Measurements from ENCODE around the gene IKZF1.

The IKZF1 gene

DNA sequence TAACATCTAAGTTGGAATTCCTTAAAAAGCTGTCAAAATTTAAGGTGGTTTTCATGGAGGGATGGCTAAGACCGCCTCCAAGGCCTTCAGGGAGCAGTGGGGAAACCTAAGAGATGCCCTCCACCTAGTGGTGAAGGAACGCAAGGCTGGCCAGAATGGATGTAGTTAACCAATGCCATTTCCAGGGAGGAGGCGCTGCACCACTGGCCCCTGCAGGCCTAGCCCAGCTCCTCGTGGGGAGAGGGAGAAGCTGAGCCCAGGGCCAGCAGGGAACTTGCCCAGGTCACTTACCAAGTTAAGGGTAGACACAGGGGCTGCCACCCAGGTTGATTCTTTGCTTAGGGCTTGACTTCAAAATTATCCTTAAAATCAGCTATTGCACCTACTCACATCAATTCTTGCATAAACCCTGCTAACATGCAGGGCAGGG lies 113.6 kb downstream of the IKZF1 start:
- DNase-seq = peak; percentile 82

DNA sequence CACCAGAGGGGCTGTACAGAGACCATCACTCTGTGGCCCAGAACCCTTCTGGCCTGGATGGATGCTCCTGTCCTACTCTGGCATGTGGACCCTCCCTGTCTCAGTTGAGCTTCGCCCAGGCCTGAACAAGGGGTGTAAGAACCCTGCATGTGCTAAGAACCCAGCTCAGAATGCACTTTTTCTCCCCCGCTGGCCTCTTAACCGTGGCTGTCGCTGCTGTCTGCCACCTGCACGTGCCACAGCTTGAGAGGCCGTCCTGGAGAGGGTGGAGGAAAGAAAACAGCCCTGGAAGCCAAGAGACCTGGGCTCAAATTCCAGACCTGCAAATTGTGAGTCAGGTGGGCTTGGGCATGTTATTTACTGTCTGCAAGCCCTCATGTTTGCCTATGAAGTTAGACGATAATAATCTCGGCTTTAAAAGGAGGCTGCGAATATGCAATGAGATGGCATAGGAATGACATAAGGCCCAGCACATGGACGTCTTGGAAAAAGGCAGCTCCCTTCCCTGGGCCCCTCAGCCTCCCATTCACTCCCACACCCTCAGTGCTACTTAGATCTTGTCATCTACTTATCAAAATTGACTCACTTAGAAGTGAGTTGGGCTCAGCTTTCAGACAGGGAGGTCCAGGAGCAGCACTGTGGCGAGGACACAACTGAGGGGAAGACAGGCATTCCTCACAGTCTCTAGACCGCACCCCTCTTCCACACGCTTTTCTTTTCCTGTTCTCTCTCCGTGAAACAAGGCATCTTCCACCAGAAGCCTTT lies 114.2 kb downstream of the IKZF1 start:
- DNase-seq = no peak

DNA sequence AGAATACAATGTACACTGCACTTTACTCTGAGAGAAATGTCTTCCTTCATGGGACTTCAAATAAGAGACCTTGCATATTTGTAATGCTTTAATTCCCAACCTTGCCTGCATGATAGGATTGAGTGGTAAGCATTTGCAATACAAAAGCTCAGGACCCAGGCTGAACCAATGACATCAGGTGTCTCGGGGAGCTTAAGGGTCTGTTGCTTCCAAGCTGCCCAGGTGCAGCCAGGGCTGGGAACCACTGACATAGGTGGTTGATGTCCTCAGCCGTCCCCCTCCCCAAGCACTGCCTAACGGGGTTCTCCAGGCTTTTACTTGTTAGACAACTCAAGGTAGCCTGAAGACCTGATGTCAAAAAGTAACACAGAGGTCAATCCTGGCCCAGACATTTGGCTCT lies 116.5 kb downstream of the IKZF1 start:
- no peak for DNase-seq

DNA sequence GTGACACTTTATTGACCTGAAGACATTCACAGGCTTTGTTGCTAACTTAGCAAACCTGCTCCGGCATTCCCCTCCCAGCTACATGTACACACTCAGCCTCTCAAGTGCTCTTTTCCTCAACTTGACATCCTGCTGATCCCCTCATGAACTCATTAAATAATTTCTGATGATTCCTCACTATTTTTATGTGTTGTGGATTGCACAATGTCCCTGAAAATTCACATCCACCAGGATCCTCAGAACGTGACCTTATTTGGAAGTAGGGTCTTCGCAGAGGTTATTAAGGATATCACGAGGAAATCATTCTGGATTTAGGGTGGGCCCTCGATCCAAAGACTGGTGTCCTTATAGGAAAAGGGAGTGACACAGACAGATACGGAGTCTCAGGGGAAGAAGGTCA lies 118.3 kb downstream of the IKZF1 start:
- no peak for DNase-seq

DNA sequence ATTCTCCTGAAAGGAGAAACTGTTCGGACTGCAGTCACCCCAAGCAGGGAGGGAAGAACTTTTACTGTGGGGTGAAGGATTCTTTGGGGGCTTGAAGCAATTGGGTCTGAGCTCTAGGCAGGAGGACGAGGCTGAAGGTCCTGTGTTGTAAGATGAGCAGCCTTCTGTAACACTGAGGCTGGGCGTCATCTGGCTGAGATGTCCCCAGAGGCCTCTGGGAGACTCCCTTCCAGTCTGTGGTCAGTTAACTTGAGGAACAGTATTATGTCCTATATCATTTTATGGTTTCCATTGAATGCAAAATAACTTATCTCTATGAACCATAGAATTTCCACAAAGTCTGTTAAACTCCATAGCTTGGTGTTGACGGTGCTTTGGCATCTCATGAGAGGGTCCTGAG lies 119.3 kb downstream of the IKZF1 start:
- DNase-seq = no peak

DNA sequence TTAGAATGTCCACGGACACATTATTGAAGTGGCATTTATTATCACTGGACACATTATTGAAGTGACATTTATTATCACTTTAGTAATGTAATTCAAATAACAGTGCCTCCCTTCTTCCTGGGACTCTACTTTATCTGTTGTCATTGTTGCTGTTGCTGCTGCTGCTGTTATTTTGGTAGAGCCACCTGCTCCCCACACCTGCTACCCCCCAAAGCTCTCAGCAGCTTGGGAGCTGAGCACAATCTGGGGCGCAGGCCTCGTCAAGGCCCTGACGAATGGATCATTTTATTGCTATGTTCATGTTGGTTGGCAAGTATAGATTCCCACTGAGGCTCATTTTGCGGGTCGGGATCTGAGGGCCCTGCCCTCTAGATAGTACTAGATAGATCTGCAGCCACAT lies 120.8 kb downstream of the IKZF1 start:
- no peak for DNase-seq

DNA sequence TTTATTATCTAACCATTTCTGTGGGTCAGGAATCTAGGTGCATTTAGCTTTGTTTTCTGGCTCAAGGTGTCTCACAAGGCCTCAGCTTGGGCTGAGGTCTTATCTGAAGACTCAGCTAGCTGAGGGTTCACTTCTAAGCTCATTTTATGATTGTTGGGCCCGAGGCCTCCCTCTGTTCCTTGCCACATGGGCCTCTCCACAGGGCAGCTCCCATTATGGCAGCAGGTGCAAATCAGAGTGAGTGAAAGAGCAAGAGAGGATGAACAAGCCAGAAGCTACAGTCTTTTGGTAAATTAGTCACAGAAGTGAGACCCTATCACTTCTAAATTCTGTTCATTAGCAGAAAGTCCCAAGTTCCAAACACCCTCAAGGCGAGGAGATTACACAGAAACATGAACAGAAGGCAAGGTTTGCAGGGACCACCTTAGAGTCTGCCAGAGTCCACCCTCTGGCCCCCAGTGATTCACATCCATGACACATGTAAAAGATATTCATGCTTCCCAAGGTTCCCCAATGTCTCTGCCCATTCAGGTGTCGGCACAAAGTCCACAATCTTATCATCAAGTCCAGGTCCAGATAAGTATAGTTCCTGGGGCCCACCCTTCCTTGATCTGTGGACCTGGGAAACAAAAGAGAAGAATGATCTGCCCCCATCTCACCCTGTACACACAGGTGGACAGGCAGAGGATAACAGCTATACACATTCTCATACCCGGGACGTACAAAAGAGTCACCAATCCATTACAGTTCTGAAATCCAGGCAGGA lies 121.9 kb downstream of the IKZF1 start:
- no peak for DNase-seq

DNA sequence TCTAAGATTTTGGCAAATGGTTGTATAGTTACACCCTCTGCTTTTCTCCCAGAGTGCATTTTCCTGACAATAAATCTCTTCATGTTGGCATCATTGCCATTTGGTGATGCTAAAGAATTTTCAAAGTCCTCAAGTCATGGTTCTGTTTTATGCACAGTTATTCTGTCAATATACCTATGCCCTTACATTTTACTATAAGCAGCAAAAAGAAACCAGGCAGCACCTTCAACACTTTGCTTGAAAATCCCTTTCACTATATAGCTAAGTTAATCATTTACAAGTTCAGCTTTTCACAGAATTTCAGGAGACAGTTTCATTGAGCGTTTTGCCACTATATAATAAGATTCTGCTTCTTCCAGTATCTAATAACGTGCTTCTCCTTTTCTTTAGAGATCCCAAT lies 123.0 kb downstream of the IKZF1 start:
- DNase-seq = no peak

DNA sequence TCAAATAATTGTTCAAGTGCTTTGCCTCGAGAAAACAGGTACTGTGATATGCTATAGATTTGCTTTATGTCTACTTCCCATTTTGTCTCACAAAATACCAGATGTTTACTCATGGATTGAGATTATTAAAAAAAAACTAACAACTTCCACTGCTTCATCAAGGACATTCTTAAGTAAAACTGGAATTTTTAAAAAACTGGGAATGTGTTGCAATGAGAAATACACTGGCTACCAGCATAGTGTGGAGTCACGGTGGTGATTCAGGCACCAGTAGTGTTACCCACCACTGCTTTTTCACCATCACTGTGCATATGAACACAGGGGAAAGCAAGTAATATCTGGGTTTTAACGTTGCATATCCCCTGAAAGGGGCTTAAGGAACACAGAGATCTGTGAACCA lies 124.4 kb downstream of the IKZF1 start:
- DNase-seq = no peak

DNA sequence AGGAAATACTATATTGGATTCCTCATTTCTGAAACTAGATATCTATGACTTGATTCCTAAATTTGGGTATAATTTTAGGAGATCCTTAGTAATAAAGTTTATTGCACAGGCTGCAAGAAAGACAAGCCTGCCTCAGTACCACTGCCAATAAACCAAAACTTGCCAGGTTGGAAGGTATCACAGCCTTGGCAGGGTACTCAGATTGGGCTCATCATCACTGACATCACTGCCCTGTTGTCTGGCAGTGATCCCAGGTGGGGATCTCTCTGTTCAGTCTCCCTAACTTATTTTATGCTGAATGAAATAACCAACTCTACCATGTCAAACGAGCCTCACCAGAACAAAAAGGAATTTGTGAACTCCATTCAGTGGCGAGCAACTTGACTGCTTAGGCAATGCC lies 126.8 kb downstream of the IKZF1 start:
- no peak for DNase-seq

DNA sequence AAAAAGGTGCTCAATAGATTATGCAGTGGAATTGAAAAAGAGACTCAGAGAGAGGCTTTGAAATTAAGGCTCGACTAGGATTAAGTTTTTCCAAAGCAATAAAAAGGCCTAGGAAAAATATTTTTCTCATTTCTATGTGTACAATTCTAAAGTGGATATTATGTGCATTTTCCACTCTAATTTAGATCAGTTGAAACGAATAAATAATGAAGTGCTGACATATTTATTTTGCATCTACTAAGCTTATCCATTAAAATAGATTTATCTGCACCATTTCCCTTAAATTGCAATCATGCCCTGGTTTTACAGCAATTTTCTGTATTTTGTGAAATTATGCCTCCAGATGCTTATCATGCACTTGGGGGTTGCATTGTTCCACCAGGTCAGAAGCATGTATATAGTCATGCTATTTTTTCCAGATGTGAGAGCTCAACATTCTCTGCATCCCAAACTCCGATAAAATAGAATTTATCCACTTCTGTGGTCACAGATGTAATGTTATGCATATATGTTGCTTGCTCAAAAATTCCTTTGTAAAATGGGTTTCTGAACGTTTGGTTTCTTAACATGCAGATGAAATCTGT lies 127.3 kb downstream of the IKZF1 start:
- DNase-seq = no peak

DNA sequence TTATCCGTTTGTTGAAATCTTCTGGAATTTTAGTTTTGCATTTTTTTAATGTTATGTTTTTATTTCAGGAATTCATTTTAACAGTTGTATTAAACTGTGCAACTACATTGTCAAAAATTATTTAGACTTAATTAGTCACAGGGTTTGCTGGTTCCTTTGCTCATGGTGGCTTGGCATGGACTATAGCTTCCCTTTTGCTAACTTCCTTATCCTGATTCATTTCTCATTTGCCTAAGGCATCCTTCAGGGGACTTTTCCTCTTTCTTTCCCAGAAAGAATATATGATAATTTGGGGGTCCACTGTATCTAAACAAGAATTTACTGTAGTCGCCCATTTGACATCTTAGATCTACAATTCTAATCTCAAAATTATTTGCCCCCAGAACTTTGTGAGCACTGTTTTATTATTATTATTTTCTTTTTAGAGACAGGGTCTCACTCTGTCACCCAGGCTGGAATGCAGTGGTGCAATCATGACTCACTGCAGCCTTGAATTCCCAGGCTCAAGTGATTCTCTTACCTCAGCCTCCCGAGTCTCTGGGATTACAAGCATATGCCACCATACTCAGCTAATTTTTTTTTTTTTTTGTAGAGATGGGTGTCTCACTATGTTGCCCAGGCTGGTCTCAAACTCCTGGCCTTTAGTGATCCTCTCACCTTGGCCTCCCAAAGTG lies 131.8 kb downstream of the IKZF1 start:
- no peak for DNase-seq

DNA sequence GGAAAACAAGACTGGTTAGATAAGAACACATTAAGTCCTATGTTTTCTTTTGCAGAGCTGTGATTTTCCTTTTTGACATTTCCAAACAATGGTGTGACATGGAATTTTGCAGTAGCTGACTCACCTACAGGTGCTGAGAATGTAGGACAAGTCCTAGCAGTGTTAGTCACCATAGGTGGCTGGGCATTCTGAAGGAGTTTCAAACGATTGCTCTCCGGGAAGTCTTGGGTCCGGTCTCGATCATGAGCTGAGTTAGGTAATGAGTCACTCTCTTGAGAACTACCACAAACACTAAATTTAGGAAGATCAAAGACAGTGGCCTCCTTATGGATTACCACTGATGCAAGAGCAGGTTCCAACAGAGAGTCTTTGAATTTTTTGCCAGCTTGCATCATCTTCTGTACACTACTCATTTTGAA lies 142.0 kb downstream of the IKZF1 start:
- peak; percentile 45 for DNase-seq

DNA sequence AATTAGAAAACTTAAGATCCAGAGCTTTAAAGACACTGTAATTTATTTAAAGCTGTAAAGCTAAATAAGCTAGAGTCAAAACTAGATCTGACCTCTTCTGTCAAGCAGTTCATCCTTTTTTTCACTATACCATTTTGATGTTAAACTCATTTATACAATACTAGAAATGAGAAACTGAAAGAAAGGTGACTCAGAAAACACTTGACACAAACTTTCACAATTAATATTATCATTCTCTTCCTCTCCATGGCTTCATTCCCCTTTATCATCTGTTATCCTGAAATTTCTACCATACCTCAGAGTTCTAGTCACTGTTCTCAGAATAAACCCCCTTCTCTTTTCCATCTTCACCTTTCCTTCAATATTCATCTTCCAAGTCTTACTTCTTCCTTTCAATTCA lies 144.3 kb downstream of the IKZF1 start:
- DNase-seq = no peak

DNA sequence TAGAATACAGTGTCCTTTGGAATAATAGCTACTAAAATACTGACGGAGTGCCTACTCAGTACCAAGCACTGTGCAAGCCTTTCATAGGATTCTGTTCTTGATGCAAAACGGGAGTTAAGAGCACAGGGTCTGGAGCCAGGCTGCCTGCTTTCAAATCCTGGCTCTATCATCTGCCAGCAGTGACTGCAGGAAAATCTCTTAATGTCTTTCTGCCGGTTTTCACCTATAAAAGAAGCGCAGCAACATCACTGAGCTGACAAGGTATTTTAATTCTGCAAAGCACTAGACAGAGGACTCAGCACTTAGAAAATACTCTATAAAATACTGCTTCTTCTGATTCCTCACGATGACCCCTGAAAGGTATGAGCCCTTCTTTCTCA lies 145.0 kb downstream of the IKZF1 start:
- no peak for DNase-seq

DNA sequence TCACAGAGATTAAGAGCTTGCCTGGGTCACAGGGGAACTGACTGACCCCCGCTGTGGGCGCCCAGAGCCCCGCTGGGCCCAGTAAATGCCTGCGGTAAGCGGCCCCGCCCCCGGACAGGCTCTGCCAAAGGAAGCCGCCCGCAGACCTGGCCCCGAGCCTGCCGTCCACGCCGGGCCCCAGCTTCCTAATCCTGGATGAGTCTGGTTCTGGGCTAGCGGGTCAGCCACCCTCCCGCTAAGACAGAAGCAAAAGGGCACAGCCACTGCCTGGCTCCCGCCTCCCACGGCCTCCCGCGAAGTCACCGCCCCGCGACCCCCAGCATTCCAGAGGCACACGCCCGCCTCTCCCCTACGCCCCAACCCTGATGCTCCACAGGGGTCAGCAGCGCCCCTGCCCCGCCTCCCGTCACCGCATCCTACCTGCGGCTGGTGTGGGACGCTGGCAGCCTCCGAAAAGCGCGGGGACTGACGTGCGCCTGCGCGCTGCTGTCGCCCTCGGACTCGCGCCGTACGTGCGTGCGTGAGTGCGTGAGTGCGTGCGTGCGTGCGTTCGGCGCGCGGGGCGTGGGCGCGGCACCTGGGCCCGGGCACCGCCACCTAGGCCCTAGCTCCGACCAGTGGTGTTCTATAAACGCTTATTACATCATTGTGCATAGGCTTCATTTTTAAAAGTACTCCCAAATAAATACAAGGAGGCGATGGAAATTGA lies 145.5 kb downstream of the IKZF1 start, which contains the start of gene FIGNL1:
TSS of gene FIGNL1 (minus strand) at position 470 of the 709 bp plus-strand sequence. CDS start 3,063 bp downstream, outside the sequence.
- DNase-seq = peak; percentile 88

DNA sequence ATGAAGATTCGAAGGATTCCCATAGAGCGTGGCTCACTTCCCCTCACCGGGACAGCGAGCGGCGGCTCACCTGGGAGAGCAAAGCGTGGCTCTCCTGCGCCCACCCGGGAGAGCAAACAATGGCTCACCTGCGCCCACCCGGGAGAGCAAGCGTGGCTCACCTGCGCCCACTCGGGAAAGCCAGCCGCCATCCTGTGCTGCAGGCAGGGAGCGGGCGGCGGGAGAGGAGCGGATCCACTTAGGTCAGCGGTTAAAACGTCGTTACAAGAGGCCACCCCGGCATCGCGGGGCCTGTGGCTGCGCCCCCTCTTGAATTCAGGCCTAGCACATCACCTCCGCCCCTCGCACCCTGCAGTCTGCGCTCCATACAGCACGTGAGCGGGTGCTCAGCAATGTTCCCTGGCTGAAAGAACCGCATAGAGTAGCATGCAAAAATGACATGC lies 146.1 kb downstream of the IKZF1 start:
- DNase-seq = peak; percentile 48

Data from stimulated activated CD8-positive, alpha-beta memory T cell treated with anti-CD3 and anti-CD28 coated beads, Interleukin-4, amount 100 ng/mL, for 48 hours (primary cell).